HG02943 (cell line): ENCODE measurements around the gene FHDC1.

ENCODE experiments used
- ATAC-seq: cut with Tn5 transposase; IDR thresholded peaks from one replicate; pipeline ENCODE4 v1.9.1; 2021; ENCODE audit warnings: mild to moderate bottlenecking, low read depth, moderate library complexity; ENCODE audit not compliant: unreplicated experiment

FHDC1 gene

DNA sequence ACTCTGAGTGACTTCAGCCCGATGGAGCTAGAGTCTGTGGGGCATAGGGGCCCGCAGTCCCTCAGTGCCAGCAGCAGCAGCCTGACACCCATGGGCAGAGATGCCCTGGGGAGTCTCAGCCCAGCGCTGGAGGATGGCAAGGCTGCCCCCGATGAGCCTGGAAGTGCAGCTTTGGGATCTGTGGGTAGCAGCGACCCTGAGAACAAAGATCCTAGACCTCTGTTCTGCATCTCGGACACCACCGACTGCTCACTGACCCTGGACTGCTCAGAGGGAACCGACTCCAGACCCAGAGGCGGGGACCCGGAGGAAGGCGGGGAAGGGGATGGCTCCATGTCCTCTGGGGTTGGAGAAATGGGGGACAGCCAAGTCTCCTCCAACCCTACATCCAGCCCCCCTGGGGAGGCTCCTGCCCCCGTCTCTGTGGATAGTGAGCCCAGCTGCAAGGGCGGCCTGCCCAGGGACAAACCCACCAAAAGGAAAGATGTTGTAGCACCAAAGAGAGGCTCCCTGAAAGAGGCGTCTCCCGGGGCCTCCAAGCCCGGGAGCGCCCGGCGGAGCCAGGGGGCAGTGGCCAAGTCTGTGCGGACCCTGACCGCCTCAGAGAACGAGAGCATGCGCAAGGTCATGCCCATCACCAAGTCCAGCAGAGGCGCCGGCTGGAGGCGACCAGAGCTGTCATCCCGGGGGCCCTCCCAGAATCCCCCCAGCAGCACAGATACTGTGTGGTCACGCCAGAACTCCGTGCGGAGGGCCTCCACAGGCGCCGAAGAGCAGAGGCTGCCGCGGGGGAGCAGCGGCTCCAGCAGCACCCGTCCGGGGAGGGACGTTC lies 39.5 kb downstream of the FHDC1 start:
- no peak for ATAC-seq

DNA sequence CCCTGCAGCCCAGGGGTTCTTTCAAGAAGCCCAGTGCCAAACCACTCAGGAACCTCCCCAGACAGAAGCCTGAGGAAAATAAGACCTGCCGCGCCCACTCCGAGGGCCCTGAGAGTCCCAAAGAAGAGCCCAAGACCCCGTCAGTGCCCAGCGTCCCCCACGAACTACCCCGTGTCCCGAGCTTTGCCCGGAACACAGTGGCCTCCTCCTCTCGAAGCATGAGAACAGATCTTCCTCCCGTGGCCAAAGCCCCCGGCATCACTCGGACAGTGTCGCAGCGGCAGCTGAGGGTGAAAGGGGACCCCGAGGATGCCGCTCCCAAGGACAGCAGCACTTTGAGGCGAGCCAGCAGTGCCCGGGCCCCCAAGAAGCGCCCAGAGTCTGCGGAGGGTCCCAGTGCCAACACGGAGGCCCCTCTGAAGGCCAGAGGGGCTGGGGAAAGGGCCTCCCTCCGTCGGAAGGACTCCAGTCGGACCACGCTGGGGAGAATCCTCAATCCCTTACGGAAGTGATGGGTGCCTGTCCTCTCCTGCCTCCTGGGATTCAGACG lies 40.2 kb downstream of the FHDC1 start:
- ATAC-seq: no peak

DNA sequence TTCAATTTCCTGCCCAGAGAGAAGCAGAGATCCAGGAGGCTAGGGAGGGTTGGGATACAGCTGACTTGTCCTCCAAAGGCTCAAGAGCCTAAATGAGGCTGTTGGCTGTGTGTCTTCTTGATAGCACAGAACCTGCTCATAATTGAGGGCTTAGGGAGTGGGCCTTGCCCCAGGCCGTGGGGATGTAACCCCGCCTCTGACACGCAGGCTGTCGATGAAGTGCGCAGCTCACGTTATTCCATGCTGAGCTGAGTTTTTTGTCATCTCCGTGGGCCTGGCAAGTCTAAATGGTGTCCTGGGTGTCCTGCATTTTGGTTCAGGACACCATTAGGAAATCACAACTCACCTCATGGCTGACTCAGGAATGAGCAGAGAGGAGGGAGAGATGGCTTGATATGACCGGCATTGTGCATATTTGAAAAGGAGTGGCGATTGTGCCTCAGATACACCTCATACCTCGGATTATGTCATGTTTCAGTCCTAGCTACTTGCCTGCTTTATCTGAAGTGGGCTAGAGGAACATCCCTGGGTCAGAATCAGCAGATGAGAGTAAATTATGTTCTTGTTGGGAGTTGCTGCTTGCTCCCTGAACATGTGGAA lies 43.7 kb downstream of the FHDC1 start:
- ATAC-seq: no peak

DNA sequence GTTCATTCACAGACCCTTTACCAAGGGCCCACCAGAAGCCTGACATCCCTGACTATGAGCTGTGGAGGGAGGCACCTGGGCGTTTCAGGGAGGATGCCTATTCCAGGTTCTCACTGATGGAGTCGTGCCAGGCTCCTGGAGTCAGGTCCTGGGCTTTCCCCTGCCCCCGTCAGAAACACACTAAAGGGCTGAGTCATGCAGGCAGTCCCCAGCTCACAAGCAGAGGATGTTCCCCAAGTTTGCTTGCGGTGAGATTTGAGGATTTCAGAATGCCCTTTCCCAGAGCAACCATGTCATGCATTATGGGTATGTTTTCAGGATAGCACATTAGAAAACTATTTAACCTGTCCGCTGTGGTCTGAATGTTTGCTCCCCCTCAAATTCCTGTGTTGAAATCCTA lies 45.2 kb downstream of the FHDC1 start:
- no peak for ATAC-seq

DNA sequence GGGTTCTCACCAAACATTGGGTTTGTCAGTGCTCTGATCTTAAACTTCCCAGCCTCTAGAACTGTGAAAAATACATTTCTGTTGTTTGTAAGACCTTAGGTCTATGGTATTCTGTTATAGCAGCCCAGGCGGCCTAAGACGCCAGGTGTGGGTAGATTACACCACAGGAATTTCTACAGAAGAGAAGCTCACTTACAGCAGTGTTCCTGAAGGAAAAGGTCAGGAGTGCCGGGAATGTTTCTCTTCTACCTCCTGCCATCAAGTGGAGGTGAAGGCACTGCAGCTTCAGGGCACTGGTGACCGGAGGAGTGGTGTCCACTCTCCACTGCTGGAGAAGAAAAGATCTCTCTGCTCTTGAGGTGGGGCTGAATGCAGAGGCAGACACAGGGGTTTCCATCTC lies 45.7 kb downstream of the FHDC1 start:
- ATAC-seq: no peak

DNA sequence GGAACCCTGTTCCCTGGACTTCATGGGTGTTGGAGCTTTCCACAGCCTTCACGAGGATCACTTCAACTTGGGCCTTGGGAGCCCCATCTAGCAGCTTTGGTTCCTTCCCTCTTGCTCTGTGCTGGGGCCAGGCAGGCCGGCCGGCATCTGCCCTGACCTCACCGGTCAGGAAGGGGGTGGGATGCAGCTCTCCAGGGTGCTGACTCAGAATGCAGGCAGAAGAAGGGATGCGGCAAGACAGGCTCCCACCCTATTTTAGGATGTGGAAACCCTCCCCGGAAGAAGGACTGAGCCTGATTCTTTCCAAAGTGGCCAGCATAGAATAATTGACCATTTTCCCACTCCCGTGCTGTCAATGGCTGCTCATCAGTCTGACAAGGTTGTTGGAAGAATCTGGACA lies 47.1 kb downstream of the FHDC1 start:
- ATAC-seq: no peak

DNA sequence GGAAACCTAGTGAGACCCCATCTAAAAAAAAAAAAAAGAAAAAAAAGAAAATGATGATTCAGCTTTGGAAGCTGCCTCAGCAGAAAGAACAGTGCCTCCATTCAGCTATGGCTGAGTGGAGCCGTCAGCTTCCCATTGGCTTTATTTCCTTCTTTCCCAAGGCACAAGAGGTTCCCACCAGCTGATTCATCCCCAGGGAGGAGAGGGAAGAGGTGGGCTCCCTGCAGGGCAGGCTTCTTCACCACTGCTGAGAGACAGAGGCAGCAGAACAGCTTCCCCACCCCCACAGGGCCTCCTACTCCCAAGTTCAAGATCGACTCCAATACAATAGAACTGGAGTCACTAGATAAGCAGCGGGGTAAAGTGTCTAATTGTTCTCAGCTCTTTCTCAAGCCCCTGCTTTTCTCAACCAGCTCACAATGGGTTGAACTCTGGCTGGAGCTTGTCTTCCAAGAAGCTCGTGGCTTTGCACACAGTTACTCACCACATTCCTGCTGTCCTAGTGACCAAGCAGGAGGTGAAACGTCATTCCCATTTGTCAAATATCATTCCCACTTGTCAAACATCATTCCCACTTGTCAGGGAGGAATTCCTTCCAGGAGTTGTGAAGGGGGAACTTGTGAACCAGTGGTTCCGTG lies 47.8 kb downstream of the FHDC1 start:
- no peak for ATAC-seq

DNA sequence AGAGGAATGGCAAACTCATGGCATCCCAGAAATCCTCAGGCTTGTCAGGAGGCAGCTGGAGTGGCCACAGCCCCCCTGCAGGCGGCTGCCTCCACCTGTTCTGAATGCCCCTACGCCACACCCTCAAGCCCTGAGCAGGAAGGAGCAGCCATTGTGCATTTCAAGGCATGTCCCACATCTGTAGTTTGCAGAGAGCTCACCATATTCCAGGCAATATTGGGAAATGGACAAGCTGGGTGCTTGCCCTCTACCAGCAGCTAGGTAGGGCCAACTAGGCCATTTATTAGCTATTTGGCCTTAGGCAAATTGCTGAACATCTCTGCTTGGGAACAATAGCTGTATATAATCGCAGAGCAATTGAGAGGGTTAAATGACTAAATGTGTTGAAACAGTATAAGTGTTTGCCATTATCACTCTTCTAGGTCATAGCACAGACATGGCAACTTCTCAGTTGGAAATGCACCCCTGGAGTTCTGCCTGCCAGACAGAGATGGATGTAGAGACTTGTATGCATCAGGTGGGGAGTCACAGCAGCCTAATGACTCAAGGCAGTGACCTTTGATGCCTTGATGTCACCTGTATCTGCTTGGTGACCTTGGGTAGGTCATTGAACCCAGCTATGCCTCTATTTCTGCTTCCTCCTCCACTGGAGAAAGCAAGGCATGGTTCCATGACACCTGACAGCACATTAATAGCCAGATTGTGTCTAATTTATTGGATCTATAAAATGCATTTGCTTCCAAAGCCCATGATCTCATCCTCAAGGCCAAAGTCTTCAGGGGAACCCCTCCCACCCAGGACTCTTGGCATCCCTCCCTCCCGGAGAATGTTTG lies 52.8 kb downstream of the FHDC1 start:
- no peak for ATAC-seq

DNA sequence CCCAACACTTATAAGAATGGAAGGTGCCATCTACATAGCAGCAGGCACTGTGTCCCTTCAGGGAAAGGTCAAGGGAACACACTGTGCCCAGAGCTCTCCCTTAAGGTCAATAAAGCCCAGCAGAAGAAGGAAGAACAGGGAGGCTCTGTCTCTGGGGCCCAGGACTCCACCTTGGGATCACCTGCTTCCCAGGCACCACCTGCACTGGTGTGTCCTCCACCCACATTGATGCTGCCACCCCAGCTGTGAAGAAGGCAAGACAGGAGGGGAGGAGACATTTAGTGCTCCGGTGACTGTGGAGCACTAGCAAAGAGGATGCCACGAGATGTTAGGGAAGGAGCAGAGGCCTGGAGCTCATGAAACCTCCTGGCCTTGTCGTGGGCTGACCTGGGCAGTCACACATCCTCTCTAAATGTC lies 53.4 kb downstream of the FHDC1 start:
- no peak for ATAC-seq

DNA sequence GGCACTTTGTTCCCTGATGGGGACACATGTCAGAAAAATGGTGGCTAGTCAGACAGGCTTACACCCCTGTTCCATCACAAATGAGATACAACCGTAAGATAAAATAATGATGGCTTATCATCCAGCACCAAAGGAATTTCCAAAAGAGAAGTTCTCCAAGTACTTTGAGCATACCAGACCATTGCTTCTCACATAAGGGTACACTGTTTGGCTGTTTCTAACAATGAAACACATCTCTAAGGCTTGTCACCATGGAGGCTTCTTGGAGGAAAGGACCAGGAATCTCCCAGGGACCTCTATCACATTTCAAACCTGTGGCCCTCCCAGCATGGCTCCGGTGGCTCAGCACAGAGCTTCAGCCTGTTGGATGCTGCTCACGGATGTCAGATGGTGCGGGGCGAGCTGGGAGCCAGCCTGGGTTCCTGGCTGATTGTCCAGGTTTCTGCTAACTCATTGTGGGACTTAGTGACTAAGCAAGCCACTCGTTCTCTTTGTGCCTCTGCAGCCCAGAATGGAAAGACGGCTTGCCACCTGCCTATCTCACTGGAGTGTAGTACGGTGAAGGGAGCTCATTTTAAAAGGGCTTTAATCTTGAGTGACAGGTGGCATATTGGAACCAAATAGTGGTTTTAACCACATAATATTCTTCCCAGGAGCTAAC lies 54.5 kb downstream of the FHDC1 start:
- ATAC-seq: no peak

DNA sequence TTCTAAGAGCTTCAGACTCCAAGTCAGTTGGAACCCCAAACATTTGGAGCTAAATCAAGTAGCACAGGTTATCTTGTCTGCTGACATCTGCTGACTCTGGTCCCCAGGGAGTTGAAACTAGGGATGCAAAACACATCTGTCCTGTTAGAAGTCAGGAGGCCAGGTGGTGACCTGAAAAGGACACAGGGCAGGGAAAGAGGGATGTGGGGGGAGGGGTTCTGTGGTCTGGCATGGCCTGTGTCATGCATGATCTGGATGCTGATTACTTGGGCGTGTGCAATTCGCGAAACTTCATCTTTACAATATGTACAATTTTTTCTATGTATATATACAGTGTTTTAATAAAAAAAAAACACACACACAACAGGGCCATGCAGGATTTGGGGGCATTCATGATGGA lies 55.3 kb downstream of the FHDC1 start:
- ATAC-seq: no peak

DNA sequence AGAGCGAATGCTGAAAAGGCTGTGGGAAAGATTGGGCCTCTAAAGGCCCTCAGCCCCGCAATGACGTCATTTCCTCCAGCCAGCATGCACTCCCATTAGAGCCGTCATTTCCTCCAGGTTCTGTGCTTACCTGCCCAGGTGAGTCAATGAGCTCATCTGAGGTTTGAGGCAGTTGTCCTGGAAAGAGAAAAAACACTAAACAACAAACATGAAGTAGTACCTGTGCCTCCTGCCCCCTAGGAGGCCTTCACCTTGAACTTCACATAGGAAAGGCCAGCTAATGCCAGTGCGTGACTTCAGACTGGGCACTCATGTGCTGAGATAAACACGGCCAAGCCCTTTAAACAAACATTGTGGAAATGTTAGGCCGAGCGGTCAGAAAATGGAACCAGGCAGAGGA lies 55.9 kb downstream of the FHDC1 start:
- no peak for ATAC-seq

DNA sequence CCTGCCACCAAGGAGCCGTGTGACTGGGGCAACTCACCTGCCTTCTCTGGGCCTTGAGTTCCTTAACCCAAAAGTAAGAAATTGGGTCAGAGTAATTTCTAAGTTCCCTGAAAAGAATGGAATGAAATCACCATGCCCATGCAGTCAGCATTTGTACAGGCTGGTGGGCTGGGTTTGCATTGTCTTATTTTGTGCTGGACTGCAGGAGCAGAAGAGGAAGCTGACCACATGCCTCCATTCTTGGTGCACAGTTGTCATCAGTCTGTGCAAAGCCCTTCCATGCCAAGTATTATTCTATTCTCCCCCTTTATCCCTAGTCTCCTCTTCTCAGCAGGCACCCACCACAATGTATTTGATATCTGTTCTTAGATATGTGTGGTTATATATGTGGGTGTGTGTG lies 56.3 kb downstream of the FHDC1 start:
- ATAC-seq: no peak

DNA sequence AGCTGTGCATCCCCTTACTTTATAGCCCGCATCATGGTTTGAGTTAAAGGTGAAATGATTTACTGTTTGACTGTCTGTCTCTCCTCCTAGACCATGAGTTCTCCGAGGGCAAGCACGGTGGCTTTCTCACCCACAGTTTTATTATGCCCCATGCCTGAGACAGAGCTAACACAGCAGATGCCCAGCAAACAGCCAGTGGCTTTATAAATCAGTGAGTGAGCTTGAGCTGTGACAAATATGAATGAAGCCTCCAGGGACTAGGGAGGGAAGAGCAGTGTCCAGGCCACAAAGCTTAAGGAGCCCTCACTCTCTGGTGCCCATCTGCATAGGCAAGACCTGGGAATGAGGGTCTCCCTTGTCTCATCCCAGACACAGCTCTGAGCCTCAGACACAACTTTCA lies 57.9 kb downstream of the FHDC1 start:
- no peak for ATAC-seq

DNA sequence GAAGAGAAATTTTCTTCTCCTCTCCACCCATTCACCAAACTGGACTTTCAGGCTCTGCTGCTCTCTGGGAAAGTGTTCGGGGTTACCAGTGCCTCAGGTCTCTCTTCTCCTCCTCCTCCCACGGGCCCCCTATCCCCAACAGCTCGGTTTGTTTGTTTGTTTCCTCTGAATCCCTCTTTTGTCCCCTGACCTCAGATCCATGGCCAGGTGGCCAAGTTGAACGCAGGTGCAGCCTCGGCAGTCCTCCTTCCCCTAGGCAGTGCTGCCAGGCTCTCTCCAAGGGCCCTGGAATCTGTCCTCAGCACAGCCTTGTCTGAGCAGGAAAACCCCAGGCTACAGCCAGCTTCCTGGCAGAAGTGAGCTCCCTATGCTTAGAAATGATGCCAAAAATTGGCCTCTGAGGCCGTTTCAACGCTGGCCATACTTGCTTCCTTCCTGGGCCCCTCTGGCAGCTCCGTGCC lies 60.0 kb downstream of the FHDC1 start:
- ATAC-seq: no peak

DNA sequence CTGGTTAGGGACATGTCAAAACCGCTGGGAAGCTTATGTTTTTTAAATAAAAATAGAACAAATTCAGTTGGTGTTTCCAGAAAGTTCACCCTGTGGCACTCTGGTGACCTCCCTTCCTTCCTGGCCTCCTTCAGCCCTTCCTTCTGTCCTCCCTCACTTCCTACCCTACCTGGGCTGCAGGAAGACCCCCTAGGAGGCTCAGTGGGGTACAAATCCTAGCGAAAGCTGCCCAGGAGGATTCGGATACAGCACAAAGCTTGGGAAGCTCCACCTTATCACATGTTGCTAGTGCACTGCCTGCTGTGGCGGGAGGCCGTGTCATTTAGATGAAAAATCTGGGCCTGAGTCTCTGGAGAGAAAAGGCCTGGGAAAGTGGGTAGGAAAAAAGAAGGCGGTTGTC lies 60.5 kb downstream of the FHDC1 start:
- no peak for ATAC-seq

DNA sequence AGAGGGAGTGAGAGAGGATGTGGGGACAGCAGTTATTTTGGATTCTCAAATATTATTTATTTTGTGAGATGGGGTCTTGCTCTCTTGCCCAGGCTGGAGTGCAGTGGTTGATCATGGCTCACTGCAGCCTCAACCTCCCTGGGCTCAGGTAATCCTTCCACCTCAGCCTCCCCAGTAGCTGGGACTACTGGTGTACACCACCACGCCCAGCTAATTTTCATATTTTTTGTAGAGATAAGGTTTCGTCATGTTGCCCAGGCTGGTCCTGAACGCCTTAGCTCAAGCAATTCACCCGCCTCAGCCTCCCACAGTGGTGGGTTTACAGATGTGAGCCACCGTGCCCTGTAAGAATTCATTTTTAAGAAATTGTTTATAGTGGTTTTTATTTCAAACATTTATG lies 61.2 kb downstream of the FHDC1 start:
- no peak for ATAC-seq

DNA sequence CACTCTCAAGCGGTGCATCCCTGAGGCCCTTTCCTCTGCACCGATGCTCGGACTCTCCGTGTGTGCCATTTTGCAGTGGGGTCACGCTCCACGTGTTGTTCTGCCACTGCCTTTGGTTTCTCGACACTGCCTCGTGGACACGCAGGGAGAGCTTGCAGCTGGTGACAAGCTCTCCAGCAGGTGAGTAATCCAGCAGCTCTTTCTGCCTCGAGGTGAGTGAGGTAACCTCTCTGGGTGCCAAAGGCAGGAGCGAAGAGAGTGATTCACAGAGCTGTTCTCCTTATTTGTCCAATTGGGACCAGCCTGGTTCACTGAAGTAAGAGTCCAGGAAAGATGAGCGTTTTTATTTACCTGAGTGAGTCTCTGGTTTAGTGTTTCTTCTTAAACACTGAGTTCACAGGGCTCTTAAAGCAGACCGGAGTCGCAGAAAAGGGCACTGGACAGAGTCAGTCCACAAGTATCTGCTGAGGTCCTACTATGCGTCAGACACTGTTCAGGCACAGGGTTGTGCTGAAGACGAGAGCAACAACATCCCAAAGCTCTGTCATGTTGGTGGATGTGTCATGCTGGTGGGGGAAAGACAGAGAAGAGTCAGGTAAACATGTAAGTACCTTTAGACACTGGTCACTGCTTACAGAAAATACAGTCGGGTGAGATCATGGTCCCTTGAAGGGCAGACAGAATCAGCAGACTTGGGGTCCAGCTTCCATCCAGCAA lies 61.8 kb downstream of the FHDC1 start:
- ATAC-seq: no peak

DNA sequence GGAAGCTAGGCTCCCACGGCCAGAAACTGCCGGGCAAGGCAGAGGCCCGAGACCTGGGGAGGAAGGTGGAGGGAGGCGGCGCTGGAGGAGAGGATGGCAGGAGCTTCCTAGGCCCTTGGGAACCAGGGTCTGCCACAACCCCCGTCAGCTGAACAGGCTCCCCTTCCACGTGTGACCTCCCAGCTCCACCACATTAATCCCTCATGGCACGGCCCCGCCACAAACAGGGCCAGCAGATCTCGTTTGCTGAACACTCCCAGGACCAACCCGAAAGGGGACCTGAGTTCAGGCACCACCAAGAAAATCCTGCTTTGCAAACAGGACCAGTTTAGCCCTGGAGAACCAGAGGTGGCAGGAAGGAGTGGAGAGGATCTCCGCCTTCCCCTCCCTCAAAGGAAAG lies 62.7 kb downstream of the FHDC1 start:
- ATAC-seq: no peak
